Measurements from ENCODE around the gene WDFY2.

WDFY2 gene

DNA sequence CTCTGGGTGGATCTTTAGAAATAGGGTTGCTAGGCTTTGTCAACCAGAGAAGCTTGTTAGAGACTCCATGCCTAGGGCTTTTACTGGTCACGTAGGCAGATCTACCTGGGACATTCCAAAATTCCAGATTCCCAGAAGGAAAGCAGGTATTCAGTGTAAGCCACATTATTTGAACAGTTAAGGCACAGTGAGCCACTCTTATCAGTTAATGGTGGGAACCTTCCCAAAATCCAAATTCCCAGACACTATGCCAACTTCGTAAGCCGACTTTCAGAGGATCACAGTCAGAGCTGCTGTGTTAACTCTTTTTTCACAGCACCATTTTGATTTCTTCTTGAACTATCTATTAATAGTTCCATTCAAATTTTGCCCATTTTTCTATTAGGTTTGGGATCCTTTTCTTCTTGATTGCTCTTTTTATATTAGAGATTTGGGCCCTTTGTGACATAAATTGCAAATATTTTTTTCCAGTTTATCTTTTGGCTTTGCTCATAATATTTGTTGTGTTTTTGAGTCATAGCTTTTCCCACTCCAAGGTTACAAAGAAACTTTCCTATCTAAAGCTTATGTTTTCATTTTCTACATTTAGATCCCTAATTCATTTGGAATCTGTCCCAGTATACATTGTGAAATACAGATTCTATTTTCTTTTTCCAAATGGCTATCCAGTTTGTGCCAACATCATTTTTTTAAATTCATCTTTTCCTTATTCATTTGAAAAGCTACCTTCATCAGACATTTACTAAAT, 142.4 kb downstream of the WDFY2 start:
- Histone ChIP-seq H3K9me3 (ENCODE audit: insufficient read depth, low read length) (no peaks in the 10 kb centered on the region), H3K4me2 (ENCODE audit: low read depth, low read length, poor library complexity, severe bottlenecking) (no peak overlapping the region), H2AFZ (ENCODE audit: low read depth, low read length, severe bottlenecking) (no peak overlapping the region), H4K20me1 (ENCODE audit: low read depth, low read length) (no peaks in the 10 kb centered on the region), H3K27ac (ENCODE audit: low read depth, low read length) (no peak overlapping the region), H3K9ac (ENCODE audit: low read length) (no peak overlapping the region), H3K4me3 (ENCODE audit: insufficient read depth, low read length, poor library complexity, severe bottlenecking) (no peak overlapping the region), H3K27me3 (ENCODE audit: low read length) (no peaks in the 10 kb centered on the region), H3F3A (ENCODE audit: insufficient read depth) (no peaks in the 10 kb centered on the region), H3K36me3 (ENCODE audit: low read length) (no peaks in the 10 kb centered on the region), H3K79me2 (ENCODE audit: insufficient read depth, low read length) (no peaks in the 10 kb centered on the region), H3K9me2 (replicated peaks; ENCODE audit: insufficient read depth, low read length) (no peaks in the 10 kb centered on the region)
- TF ChIP-seq EZH2phosphoT487 (conservative IDR thresholded peaks at IDR 0.05; ENCODE audit: low read length): no peak
- TF ChIP-seq, protein P1, sequence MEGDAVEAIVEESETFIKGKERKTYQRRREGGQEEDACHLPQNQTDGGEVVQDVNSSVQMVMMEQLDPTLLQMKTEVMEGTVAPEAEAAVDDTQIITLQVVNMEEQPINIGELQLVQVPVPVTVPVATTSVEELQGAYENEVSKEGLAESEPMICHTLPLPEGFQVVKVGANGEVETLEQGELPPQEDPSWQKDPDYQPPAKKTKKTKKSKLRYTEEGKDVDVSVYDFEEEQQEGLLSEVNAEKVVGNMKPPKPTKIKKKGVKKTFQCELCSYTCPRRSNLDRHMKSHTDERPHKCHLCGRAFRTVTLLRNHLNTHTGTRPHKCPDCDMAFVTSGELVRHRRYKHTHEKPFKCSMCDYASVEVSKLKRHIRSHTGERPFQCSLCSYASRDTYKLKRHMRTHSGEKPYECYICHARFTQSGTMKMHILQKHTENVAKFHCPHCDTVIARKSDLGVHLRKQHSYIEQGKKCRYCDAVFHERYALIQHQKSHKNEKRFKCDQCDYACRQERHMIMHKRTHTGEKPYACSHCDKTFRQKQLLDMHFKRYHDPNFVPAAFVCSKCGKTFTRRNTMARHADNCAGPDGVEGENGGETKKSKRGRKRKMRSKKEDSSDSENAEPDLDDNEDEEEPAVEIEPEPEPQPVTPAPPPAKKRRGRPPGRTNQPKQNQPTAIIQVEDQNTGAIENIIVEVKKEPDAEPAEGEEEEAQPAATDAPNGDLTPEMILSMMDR (IDR thresholded peaks at IDR 0.05; ENCODE audit: insufficient read depth, low read length, poor library complexity, severe bottlenecking): no peak

GRCh38 chr13:51727634-51728274, 143.5 kb downstream of the WDFY2 start:
- Histone ChIP-seq H3K4me2 (ENCODE audit: low read depth, low read length, poor library complexity, severe bottlenecking) (no peak overlapping the region), H4K20me1 (ENCODE audit: low read depth, low read length) (no peaks in the 10 kb centered on the region), H2AFZ (ENCODE audit: low read depth, low read length, severe bottlenecking) (no peak overlapping the region), H3K27me3 (ENCODE audit: low read length) (no peaks in the 10 kb centered on the region), H3K9ac (ENCODE audit: low read length) (no peak overlapping the region), H3K27ac (ENCODE audit: low read depth, low read length) (no peak overlapping the region), H3K9me3 (ENCODE audit: insufficient read depth, low read length) (no peaks in the 10 kb centered on the region), H3F3A (ENCODE audit: insufficient read depth) (no peaks in the 10 kb centered on the region), H3K79me2 (ENCODE audit: insufficient read depth, low read length) (no peaks in the 10 kb centered on the region), H3K4me3 (ENCODE audit: insufficient read depth, low read length, poor library complexity, severe bottlenecking) (no peak overlapping the region), H3K9me2 (replicated peaks; ENCODE audit: insufficient read depth, low read length) (no peaks in the 10 kb centered on the region), H3K36me3 (ENCODE audit: low read length) (no peaks in the 10 kb centered on the region)
- no peak for TF ChIP-seq EZH2phosphoT487 (conservative IDR thresholded peaks at IDR 0.05; ENCODE audit: low read length)
- TF ChIP-seq, protein P1 (IDR thresholded peaks at IDR 0.05; ENCODE audit: insufficient read depth, low read length, poor library complexity, severe bottlenecking): no peak

- Histone ChIP-seq H3K9me2 (replicated peaks; ENCODE audit: insufficient read depth, low read length) (no peaks in the 10 kb centered on the region), H3K9ac (ENCODE audit: low read length) (no peak overlapping the region), H3K27ac (ENCODE audit: low read depth, low read length) (no peak overlapping the region), H3K4me3 (ENCODE audit: insufficient read depth, low read length, poor library complexity, severe bottlenecking) (no peak overlapping the region), H4K20me1 (ENCODE audit: low read depth, low read length) (no peaks in the 10 kb centered on the region), H3K79me2 (ENCODE audit: insufficient read depth, low read length) (no peaks in the 10 kb centered on the region), H3K27me3 (ENCODE audit: low read length) (no peaks in the 10 kb centered on the region), H3F3A (ENCODE audit: insufficient read depth) (no peaks in the 10 kb centered on the region), H3K9me3 (ENCODE audit: insufficient read depth, low read length) (no peaks in the 10 kb centered on the region), H2AFZ (ENCODE audit: low read depth, low read length, severe bottlenecking) (no peak overlapping the region), H3K4me2 (ENCODE audit: low read depth, low read length, poor library complexity, severe bottlenecking) (no peak overlapping the region), H3K36me3 (ENCODE audit: low read length) (no peaks in the 10 kb centered on the region)
- TF ChIP-seq EZH2phosphoT487 (conservative IDR thresholded peaks at IDR 0.05; ENCODE audit: low read length): no peak
- TF ChIP-seq, protein P1 (IDR thresholded peaks at IDR 0.05; ENCODE audit: insufficient read depth, low read length, poor library complexity, severe bottlenecking): no peak
Measured at GRCh38 chr13:51728275-51728673, 144.0 kb downstream of the WDFY2 start.
